ENCODE measurements around the gene IKBKE.

GRCh38 chr1:206497774-206498173 lies 27.5 kb downstream of the IKBKE start:
- TF ChIP-seq CTCF (IDR thresholded peaks at IDR 0.05) (no peak), ZFX (IDR thresholded peaks at IDR 0.05; ENCODE audit: borderline replicate concordance) (no peak)

Measured in 22Rv1 (cell line).